LoVo (cell line): ENCODE results near the gene HAGHL.

Experiments used
- DNase-seq: peaks from one replicate; pipeline ENCODE4 v3.0.0-alpha.2; 2016; ENCODE audit warnings: low spot score

HAGHL gene

DNA sequence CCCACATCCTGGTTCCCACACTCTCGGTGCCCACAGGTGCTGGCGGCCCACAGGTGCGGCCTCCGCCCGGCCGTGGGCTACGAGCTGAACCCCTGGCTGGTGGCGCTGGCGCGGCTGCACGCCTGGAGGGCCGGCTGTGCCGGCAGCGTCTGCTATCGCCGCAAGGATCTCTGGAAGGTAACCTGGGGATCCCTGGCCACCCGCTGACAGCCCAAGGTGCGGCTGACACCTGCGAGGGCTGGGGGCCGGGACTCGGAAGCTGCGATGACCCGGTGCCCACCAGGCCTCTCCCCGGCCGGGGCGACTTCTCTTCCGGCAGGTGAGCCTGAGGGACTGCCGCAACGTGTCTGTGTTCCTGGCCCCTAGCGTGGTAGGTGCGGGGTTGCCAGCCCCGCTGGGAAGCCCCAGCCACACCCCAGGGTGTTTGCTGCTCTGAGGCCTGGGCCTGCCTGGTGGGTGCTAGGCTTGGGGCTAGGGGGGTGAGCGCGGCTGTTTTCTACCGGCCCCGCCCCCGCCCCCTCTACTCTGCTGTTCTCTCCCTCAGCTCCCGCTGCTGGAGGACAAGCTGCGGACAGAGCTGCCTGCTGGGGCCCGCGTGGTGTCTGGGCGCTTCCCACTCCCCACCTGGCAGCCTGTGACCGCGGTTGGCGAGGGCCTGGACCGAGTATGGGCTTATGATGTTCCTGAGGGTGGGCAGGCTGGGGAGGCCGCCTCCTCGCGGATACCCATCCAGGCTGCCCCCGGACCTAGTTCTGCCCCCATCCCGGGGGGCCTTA, 5.0 kb upstream of the HAGHL start:
- no peak for DNase-seq

DNA sequence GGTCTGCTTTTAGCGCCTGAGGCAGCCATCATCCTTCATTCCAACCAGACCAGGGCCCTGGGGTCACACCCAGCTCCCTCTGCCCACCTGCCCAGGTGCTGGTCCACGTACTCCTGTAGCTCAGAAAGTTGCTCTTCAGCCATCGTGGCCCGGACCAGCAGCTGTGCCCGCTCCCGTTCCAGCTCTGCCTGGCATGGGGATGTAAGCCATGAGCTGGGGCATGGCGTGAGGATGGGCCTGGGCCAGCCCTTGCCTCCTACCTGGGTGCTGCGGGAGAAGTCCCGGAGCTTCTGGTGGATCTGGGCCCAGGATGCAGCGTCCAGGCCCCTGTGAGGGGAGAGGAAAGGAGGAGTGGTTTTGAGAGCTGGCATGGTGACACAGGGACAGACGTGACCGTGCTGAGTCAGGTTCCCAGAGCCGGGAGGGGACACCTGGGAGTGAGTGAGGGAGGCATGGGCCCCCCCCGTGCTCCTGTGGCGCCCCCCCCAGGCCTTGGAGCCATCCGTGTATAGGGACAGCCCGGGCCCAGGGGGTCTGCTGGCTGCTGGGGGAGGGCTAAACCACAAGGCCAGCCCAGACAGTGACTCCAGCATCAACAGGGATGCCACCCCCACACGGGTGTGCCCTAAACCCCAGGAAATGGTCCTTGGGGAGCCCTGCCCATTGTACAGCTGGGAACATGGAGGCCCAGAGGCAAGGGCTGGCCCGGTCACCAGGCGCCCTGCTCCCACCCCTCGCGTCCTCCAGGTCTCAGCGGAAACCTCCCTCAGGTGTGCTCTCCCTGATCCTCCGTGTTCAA, 3.9 kb upstream of the HAGHL start:
- no peak for DNase-seq

DNA sequence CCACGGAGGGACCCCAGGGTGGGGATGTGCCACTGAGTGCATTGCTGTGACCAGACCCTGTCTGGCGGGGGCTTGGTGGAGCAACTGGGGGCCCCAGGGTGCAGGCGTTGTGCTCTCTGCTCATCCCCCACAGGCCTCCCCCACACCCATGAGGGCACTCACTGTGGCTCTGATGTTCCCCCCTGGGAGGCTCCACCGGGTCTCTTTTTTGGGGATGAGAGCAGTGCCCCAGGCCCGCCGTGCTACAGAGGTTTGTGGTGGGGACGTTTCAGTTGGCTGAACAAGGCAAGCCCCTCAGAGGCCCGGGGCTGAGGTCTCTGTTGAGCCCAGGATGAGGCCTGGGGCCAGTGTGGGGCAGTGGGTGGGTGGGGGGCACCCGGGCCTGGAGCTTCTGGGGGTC, 3.2 kb upstream of the HAGHL start:
- DNase-seq, result no peak

DNA sequence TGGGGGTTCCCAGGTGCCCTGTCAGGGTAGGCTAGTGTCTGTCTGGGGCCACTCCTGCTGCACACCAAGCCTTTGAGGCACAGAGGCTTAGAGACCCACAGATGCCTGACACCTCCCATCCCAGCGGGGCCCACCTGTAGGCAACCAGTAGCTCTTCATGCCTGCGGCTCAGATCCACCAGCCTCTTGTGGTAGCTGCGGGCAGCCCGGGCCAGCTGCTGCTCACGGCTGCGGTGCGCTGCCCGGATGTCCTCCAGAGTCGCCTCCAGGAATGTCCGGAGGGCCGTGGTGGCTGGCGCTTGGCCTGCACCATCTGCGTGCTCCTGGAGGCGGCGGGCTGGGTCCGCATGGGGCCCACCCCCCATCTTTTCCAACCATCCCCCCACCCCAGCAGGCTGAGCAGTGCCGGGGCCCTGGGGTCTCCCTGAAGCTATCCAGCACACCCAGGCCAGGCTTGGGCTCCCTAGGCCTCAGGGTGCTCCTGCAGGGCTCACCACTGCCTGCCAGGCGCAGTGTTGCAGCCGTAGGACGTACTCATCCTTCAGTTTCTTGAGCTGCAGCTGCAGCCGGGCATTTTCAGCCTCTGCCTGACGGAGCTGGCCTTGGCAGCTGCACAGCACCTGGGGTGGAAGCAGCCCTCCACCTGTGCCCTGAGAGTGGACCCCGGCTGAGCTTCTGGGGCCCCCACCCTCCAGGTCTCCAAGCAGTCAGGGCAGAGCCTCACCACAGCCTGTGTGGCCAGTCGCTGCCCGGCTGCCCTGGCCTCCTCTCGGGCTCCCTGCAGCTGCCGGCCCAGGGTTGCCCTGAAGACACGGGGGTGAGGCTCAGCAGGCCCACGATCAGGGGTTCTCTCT, 2.5 kb upstream of the HAGHL start:
- no peak for DNase-seq

DNA sequence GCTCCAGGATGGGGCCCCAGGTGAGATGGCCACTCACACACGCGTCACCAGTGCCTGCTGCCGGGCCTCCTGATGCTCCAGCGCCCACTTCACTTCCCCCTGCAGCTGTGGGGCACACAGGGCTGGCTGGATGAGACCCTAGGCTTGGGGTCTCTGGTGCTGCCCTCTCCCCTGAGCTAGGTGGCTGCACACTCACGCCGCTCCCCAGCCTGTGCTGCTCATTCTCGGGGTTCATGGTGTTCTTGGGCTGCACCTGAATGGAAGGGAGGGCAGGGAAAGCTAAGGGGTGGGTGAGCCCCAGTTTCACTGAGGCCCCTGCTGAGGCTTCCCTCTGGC, 1.9 kb upstream of the HAGHL start:
- DNase-seq, result no peak

DNA sequence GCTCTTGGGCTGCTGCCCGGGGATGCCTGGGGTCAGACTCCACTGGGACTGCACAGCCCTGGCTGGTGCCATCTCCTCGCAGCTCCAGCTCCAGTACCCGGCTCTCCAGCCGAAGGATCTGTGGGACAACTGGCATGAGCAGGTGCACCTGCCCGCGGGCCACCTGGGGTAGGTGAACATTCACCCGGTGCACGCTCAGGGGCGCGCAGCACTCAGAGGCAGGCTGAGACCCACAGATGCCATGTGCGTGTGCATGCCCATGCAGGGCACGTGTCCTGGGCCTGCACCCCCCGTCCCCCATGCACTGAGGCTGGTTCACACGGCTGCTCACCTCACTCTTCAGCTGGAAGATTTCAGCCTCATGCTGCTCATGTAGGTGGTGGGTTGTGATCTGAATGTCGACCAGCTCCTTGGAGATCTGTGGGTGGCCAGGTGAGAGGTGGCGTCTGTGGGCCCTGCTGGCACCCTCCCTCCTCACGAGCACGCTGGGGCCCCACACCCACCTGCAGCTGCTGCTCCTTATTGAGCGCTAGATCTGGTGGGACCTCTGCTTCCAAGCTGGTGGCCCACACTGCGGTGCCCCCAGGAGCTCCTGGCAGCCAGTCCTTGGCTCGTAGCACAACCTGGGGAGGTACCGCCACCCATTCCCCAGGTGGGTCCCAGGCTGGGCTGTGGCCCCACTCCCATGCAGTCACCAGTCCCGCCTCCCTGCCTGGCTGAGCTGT, 1.3 kb upstream of the HAGHL start:
- DNase-seq, result no peak

DNA sequence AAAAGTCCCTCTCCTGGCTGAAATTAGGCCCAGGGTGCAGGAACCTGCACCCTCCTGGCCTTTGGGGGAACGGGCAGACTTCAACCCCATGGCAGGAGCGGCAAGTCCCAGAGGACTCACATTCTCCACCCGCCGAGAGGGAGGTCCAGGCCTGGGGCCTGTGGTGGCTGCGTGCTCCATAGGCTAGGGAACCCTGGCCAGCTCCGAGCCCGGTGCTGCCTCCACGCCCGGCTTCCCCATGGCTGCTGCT, 793 bp upstream of the HAGHL start:
- no peak for DNase-seq

DNA sequence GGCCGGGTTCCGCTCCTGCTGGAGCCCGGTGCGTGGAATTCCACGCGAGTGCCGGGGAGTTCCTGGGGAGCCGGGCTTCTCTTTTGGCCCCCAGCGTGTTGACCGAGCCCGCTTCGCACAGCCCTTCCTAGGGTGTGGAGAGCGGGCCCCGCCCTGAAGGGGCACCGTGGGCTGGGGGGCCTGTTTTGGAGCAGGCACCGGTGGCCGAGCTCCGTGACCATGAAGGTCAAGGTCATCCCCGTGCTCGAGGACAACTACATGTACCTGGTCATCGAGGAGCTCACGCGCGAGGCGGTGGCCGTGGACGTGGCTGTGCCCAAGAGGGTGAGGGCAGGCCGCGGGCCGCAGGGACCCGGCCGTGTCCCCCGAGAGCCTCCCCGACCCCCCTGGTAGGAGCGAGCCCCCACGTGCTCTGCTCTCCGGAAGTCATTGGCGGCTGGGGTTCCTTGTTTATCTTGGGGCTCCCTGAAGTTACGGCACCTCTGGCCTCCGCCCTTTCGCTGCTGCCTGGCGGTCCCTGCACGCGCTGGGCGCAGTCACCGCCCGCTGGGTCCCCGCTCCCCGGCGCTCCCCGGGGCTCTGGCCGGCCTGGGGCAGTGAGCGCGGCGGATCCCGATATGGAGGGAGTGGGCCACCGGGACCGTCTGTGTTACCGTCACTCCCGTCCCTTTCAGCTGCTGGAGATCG, 528 bp downstream of the HAGHL start:
- DNase-seq, result no peak

DNA sequence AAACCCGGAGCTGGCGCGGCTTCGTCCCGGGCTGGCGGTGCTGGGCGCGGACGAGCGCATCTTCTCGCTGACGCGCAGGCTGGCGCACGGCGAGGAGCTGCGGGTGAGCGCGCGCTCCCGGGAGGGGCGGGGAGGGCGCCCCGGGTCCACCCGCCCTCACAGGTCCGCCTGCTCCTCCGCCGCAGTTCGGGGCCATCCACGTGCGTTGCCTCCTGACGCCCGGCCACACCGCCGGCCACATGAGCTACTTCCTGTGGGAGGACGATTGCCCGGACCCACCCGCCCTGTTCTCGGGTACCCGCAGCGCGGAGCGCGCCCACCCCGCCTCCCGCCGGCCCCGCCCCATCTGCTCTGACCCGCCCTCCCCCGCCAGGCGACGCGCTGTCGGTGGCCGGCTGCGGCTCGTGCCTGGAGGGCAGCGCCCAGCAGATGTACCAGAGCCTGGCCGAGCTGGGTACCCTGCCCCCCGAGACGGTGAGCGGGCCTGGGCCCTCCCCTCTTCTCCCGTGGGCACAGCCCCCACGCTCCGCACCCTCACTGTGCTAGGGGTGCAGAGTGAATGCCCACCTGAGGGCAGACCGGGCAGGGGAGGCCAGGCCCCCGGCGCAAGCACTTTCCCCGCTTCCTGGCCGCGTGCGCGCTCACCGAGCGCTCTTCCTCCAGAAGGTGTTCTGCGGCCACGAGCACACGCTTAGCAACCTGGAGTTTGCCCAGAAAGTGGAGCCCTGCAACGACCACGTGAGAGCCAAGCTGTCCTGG, 1.4 kb downstream of the HAGHL start:
- DNase-seq, result peak; percentile 87

DNA sequence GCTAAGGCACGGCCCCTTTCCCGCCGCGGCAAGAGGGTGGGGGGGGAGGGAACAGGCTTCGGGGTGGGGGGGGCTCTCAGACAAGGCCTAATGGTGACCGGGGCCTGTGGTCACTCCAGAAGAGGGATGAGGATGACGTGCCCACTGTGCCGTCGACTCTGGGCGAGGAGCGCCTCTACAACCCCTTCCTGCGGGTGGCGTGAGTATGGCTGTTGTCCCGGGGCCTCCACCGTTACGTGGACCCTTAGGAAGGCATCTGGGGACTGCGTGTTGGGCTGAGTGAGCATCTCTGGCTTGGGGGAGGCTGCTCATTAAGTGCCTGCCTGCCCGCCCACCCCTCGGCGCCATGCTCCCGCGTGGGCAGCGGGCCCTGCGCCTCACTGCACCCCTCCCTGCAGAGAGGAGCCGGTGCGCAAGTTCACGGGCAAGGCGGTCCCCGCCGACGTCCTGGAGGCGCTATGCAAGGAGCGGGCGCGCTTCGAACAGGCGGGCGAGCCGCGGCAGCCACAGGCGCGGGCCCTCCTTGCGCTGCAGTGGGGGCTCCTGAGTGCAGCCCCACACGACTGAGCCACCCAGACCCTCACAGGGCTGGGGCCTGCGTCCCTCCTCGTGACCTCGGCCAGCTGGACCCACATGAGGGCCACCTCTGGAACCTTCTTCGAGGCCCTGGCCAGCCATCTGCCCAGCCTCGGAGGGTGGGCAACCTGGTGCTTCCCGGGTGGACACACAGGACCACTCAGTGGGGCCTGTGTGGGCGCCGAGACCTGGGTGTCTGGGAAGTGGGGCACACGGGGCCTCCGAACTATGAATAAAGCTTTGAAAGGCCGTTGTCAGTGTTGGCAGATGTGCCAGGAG, 2.2 kb downstream of the HAGHL start:
- DNase-seq, result no peak

DNA sequence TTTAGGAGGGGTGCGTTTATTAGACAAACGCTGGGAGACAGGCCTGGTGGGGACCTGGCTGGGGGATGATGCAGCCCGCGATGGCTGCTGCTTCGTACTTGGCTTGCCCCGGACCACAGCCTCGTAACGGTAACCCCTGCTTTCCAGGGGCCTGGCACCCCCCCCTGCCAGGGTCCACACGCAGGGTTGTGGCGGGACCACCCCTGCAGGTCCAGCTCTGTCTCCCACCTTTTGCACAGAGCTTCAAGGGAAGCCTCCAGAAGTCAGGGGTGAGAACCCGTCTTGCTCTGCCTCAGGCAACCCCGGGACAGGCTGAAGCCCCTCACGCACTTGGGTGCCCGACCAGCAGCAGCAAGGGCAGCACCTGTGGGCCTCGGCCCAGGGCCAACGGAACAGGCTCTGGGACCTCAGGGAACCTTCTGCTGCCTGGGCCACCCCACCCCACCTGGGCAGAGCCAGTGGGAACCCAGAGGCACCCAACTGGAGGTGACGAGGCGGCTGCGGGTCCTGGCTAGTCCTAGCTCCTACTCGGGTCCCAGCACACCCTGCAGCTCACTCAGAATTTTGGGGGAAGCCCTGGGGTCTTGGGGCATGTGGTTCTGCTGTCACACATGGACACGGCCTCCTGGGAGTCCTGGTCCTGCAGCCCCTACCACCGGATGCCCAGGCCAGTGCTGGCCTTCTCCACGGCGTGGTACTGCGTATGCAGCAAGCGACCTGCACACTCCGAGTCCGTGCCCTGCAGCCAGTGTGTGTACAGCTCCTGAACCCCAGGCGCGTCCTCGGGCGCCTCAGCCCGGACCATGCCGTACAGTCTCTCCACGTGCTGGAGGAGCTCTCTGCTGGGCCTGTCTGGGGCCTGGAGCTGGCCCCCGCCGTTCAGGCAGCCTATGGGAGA, 3.1 kb downstream of the HAGHL start:
- no peak for DNase-seq

DNA sequence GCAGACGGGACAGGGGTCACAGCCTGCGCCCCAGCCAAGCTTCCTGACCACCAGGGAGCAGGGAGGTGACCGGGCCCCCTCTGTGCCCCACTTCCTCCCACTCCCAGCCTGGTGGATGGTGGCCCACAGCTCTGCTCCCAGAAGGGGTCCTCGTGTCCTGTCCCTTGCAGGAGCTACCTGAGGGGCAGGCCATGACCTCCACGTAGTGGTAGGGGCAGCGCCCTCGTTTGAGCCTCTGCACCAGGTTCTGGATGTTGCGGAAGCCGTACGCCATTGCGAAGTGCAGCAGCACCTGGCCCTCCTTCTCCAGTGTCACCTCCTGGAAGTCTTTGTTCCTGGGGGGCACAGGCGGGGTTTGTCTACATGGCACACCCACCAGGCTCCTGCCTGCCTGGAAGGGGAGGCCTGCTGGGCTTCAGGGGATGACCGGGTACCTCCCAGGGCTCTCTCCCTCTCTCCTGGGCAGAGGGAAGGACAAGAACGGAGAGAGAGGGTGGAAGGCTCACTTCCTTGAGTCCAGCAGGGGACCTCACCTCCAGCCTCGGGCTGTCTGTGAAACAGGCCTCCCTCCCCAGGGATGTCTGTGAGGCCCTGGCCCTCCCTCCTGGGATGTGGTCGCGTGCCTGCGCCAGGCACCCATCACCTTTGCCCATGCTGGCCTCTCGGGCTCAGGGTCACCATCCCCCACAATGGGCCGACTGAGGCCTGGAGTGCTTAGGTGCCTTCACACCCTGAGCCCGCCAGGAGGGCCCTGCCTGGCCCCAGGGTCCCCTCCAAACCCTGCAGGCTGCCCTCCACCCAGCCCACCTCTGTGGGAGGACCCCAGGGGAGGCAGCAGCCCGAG, 4.0 kb downstream of the HAGHL start:
- DNase-seq, result no peak

DNA sequence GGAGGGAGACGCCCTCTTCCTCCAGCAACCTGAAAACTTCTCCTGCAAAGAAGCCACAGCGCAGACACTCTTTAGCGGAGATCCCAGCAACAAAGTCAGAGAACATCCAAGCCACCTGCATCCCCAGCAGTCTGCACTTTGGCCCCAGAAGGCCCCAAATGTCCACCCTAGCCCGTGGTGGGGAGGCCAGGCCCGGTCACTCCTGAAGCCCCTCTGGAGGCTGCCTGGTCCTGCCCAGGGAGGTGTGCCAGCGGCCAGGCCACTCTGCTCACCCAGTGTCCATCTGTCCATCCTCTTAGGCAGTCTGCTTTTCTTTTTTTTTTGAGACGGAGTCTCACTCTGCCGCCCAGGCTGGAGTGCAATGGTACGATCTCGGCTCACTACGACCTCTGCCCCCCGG, 5.4 kb downstream of the HAGHL start:
- no peak for DNase-seq

DNA sequence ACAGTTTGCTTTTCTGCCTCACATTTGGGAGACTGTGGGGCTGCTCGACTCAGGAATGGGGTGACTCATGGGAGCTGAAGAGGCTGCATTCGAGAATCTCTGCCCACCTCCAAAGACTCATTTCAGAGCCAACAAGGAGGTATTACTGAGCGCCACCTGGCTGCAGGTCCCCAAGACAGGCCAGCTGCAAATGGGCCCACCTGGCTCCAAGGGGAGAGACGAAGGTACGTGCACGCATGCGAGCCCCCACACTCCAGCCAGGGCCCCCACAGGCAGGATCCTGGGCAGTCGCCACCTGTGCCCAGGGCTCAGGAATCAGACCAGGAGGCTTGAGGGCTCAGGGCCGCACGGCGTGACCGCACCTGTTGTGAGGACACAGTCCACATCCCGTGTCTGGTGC, 6.0 kb downstream of the HAGHL start:
- DNase-seq, result no peak

DNA sequence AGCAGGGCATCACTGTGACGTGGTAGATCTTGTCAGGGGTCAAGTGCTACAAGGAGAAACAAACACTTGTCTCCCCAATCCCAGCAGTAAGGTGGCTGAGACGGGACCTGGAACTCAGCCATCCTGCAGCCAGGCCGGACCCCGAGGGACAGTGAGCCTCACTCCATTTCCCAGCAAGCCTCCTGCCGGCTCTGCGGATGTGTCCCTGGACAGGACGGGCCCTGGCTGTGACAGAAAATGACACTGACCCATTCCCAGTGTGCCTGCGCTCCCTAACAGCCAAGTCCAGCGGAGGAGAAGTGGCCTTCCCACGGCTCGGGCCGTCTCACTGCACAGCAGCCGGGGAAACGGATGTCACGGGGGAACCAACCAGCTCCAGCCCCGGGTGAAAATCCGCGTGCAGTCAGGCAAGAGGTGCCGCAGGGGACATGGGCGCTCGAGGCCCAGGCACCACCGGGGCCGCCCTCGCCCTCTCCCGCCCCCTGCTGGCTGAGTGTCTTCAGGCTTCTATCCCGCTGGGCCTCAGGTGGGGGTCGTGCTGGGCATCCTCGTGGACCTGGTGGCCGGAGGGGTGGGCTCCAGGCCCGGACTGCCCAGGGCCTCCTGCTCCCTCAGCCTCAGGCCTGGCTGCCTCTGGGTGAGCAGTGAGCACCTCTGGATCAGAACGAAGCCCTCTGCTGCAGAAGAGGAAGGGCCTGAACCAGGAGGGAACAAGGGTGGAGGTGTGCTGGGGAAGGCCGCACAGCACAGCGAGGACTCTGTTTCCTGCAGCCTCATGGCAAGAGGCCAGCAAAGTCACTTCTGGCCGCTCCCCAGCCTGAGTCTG, 6.7 kb downstream of the HAGHL start:
- DNase-seq, result no peak

DNA sequence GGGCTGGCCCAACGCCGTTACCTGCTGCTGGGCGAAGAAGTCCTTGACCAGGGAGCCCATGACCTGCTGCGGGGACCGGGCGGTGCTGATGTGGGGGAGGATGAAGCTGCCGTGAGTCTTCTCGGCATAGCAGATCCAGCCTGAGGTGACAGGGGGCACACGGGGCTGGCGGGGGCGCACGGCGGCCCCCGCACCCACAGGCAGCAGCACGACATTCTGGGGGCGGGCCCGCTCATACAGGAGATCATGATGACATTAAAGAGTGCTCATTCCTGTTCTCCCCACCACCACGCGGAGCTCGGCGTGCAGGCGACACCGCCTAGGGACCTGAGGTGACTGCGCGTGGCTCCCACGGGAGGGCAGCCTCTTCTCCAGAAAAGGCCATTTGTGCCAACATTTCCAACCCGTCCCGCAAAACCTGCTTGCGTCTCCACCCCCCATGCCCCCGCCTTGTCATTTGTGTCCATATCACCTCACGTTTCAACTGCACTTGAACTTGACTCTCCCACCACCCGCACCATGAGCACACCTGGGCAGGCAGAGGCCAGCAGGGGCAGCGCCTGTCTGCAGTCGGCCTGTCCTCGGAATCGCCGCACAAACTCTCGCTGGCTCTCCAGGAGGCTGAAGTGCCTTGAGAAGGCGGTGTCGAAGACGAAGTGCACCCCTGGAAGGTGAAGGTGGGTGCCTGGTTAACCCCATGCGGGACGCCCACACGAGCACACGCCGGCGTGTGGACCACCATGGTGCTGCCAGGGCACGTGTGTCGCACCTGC, 7.5 kb downstream of the HAGHL start:
- DNase-seq, result no peak
